ENCODE results near the gene EIF2D. TPM values are rescaled to one million over a fixed set of nuclear protein-coding genes. Genes with fewer than 3 reads are reported as not detected.

EIF2D gene
- total and polyA plus RNA-seq, 2 of the 13 experiments (the other 11 are each of a cell fraction or from before 2014, with no cell fraction given): 45.1 to 64.9 TPM

- no peak for FAIRE-seq
- no peaks in the 10 kb centered on the region for H3K79me2 ChIP-seq (ENCODE audit: insufficient read depth, low read length)
- TF ChIP-seq ZNF800 (CRISPR knock-in tag; IDR thresholded peaks at IDR 0.05) (no peak), PAXIP1 (CRISPR knock-in tag; conservative IDR thresholded peaks at IDR 0.05) (no peak), ERF (CRISPR knock-in tag; IDR thresholded peaks at IDR 0.05) (no peak), ZNF329 (CRISPR knock-in tag; IDR thresholded peaks at IDR 0.05; ENCODE audit: low read depth) (no peak), ZNF274 (CRISPR knock-in tag; IDR thresholded peaks at IDR 0.05) (no peak), NCOR1 (IDR thresholded peaks at IDR 0.05; ENCODE audit: borderline replicate concordance, low read length) (no peak), ZNF18 (CRISPR knock-in tag; IDR thresholded peaks at IDR 0.05; ENCODE audit: insufficient replicate concordance) (no peak), ZNF34 (CRISPR knock-in tag; IDR thresholded peaks at IDR 0.05; ENCODE audit: borderline replicate concordance) (no peak), ZFP41 (CRISPR knock-in tag; IDR thresholded peaks at IDR 0.05; ENCODE audit: borderline replicate concordance) (no peak), ZNF576 (CRISPR knock-in tag; IDR thresholded peaks at IDR 0.05) (no peak), BRCA1 (CRISPR knock-in tag; IDR thresholded peaks at IDR 0.05) (no peak), ZNF614 (CRISPR knock-in tag; IDR thresholded peaks at IDR 0.05; ENCODE audit: borderline replicate concordance) (no peak), SRSF1 (optimal IDR thresholded peaks at IDR 0.05; ENCODE audit: low read depth, low read length) (no peak), ZNF607 (CRISPR knock-in tag; IDR thresholded peaks at IDR 0.05; ENCODE audit: borderline replicate concordance) (no peak), MTF1 (CRISPR knock-in tag; IDR thresholded peaks at IDR 0.05) (no peak), FOXO4 (CRISPR knock-in tag; conservative IDR thresholded peaks at IDR 0.05) (no peak), ZNF331 (CRISPR knock-in tag; IDR thresholded peaks at IDR 0.05) (no peak)
Observed at GRCh38 chr1:206545351-206545750, 66.9 kb downstream of the EIF2D start.

More at GRCh38 chr1:206545351-206545750, 66.9 kb downstream of the EIF2D start:
- 100% methylated on average over 1 of the region's 1 CpG for WGBS (ENCODE audit: low lambda C conversion rate)
- Histone ChIP-seq H2AFZ (ENCODE audit: low read length) (no peak overlapping the region), H4K20me1 (ENCODE audit: insufficient read depth, low read length) (no peaks in the 10 kb centered on the region; the same call in 1 of the 2 replicates), H3K27me3 (ENCODE audit: control insufficient read depth in 1 of 2, insufficient read depth in 2 of 2, low read length in 2 of 2) (no peaks in the 10 kb centered on the region; a peak in 1 of 5 replicates), H3K4me2 (ENCODE audit: low read depth, low read length) (no peak overlapping the region), H3K4me1 (ENCODE audit: insufficient read depth, low read length) (no peaks in the 10 kb centered on the region), H3K9ac (ENCODE audit: insufficient read depth, low read depth, low read length) (no peak overlapping the region), H3K4me3 (replicated peaks in 1 of 3; ENCODE audit: insufficient read depth in 1 of 3, low read depth in 2 of 3, low read length in 3 of 3) (no peak overlapping the region), H3K36me3 (replicated peaks in 1 of 2; ENCODE audit: control insufficient read depth in 1 of 2, insufficient read depth in 2 of 2, low read length in 2 of 2) (no peaks in the 10 kb centered on the region), H3K27ac (ENCODE audit: extremely low read length, insufficient read depth, low read length) (no peak overlapping the region), H3K9me3 (ENCODE audit: low read length) (no peaks in the 10 kb centered on the region)
- intact Hi-C loops (cut with micrococcal nuclease; ENCODE audit: unreplicated experiment) (loop anchor here (1.0 kb wide), 1 partner anchor 38 kb away; no protein-coding TSS in a partner anchor), in situ Hi-C loops (cut with HindIII; ENCODE audit: extremely low pct_ligation_motif_present, low pct_unique_long_range_greater_than_20kb) (no loop called here)
- ATAC-seq (no peak), DNase-seq (ENCODE audit: low spot score) (no peak)
- ChIA-PET POLR2A (no interaction called here), CTCF (ENCODE audit: low intra/inter-chr PET ratio, low total read pairs) (interaction anchor here (1.2 to 3.0 kb wide), 2 partner anchors 38 to 119 kb away, joined by 3 to 33 read pairs; no protein-coding TSS in a partner anchor)
- BruUV-seq (replicated peaks): no TSS peak
